Stomach (tissue), 4 donors: Measurements from ENCODE around the gene PAPSS1.

Source experiments
- CTCF ChIP-seq, 7 experiments: fragments of 450-650 bp in 4 of 7; fragments of 200-600 bp in 3 of 7; sonication (generic) in 3 of 7; IDR thresholded peaks; one replicate each; pipeline ENCODE4 v1.5.1; 2016 to 2019; ENCODE audit warnings: antibody characterized with exemption in 7 of 7, control low read depth in 2 of 7, mild to moderate bottlenecking in 1 of 7
- EP300 ChIP-seq: sonication (generic); formaldehyde crosslinking; IDR thresholded peaks from one replicate; pipeline ENCODE4 v1.6.1; 2017; ENCODE audit warnings: antibody characterized with exemption

GRCh38 chr4:107635735-107636134 is 84.3 kb downstream of the PAPSS1 start:
- TF ChIP-seq CTCF (IDR thresholded peaks at IDR 0.05): no peak
- no peak for TF ChIP-seq EP300
